ENCODE data around the gene ARHGEF12. TPM values are rescaled to one million over a fixed set of nuclear protein-coding genes. Genes with fewer than 3 reads are reported as not detected.

The ARHGEF12 gene
- total RNA-seq, 1 donor = 134 TPM

DNA sequence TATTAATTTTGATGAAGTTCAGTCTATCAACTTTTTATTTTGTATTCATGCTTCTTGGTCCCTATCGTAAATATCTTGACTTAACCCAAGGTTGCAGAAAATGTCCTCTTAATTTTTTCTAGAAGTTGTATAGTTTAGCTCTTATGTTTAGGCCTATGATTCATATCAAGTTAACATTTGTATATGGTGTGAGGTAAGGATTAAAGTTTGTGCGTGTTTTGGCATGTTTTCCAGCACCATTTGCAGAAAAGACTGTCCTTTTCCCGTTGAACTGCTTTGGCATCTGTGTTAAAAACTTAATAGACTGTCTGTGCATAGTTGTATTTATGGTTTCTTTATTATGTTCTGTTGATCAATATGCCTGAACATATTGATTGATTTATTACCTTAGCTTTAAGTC, 42.3 kb downstream of the ARHGEF12 start:
- TF ChIP-seq, protein P1, sequence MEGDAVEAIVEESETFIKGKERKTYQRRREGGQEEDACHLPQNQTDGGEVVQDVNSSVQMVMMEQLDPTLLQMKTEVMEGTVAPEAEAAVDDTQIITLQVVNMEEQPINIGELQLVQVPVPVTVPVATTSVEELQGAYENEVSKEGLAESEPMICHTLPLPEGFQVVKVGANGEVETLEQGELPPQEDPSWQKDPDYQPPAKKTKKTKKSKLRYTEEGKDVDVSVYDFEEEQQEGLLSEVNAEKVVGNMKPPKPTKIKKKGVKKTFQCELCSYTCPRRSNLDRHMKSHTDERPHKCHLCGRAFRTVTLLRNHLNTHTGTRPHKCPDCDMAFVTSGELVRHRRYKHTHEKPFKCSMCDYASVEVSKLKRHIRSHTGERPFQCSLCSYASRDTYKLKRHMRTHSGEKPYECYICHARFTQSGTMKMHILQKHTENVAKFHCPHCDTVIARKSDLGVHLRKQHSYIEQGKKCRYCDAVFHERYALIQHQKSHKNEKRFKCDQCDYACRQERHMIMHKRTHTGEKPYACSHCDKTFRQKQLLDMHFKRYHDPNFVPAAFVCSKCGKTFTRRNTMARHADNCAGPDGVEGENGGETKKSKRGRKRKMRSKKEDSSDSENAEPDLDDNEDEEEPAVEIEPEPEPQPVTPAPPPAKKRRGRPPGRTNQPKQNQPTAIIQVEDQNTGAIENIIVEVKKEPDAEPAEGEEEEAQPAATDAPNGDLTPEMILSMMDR (IDR thresholded peaks at IDR 0.05; ENCODE audit: extremely low read depth, low read depth, low read length) = no peak
- Histone ChIP-seq H2AFZ (ENCODE audit: low read length) (no peak overlapping the region), H3K27me3 (ENCODE audit: insufficient read depth, low read length) (no peaks in the 10 kb centered on the region), H3K79me2 (ENCODE audit: insufficient read depth, low read length) (peaks cover 94% of the 10 kb centered on the region), H3K36me3 (ENCODE audit: insufficient read depth, low read length) (no peaks in the 10 kb centered on the region), H3K27ac (ENCODE audit: low read depth, low read length) (no peak overlapping the region), H4K20me1 (ENCODE audit: insufficient read depth, low read length) (peaks cover 18% of the 10 kb centered on the region), H3K4me2 (ENCODE audit: insufficient read depth, low read length) (no peak overlapping the region), H3K4me3 (ENCODE audit: insufficient read depth, low read length) (no peak overlapping the region), H3K4me1 (ENCODE audit: insufficient read depth, low read length) (peaks cover 6% of the 10 kb centered on the region), H3K9me3 (ENCODE audit: low read depth, low read length) (no peaks in the 10 kb centered on the region)
- no peak for DNase-seq (ENCODE audit: insufficient read length, low spot score, missing footprints)

DNA sequence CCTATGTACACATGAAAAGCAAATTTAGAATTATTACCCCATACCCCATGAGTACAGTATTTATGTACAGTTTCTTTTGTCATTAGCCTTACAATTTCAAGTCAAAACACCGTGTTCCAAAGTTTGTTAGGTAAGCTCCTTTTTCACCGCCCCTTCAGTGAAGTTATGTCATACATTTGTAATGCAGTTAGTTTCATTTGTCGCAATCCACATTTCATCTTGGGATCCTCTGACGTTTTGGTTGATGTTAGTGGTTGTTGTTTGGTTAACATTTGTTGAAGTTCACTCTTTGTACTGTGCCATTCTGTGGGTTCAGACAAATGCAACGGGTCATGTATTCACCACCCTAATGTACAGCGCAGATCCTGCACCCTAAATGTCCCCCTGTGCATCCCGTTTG, 45.2 kb downstream of the ARHGEF12 start:
- Histone ChIP-seq H3K36me3 (ENCODE audit: insufficient read depth, low read length) (no peaks in the 10 kb centered on the region), H3K79me2 (ENCODE audit: insufficient read depth, low read length) (peaks cover 97% of the 10 kb centered on the region), H3K9me3 (ENCODE audit: low read depth, low read length) (no peaks in the 10 kb centered on the region), H3K27ac (ENCODE audit: low read depth, low read length) (no peak overlapping the region), H3K4me1 (ENCODE audit: insufficient read depth, low read length) (peaks cover 30% of the 10 kb centered on the region), H3K4me3 (ENCODE audit: insufficient read depth, low read length) (no peak overlapping the region), H4K20me1 (ENCODE audit: insufficient read depth, low read length) (peaks cover 36% of the 10 kb centered on the region), H2AFZ (ENCODE audit: low read length) (no peak overlapping the region), H3K27me3 (ENCODE audit: insufficient read depth, low read length) (no peaks in the 10 kb centered on the region), H3K4me2 (ENCODE audit: insufficient read depth, low read length) (no peak overlapping the region)
- TF ChIP-seq, protein P1 (IDR thresholded peaks at IDR 0.05; ENCODE audit: extremely low read depth, low read depth, low read length) = no peak
- no peak for DNase-seq (ENCODE audit: insufficient read length, low spot score, missing footprints)

DNA sequence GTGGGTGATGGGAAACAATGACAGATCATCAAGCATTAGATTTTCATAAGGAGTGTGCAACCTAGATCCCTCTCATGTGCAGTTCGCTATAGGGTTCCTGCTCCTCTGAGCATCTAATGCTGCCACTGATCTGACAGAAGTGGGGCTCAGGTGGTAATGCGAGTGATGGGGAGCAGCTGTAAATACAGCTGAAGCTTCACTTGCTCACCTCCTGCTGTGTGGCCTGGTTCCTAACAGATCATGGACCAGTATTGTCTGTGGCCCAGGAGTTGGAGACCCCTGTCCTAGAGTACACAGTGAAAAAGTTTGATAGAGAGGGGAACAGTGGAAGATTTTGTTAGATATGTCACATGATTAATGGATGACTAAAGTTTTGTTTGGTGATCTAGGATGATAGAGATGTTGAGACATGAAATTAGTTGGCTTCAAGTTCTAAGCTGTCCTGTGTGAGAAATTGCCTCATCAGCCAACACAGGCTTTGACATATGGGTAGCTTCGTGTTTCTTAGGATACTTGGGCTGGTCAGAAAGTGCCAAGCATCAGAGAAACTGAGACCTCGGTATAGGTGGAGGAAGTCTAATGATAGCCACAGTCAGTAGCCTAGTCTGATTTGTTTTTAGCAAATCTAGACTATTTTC, 47.4 kb downstream of the ARHGEF12 start:
- H3K4me1 ChIP-seq (ENCODE audit: insufficient read depth, low read length) = peaks cover 38% of the 10 kb centered on the region
- H3K27me3 ChIP-seq (ENCODE audit: insufficient read depth, low read length) = no peaks in the 10 kb centered on the region
- H2AFZ ChIP-seq (ENCODE audit: low read length) = no peak overlapping the region
- TF ChIP-seq, protein P1 (IDR thresholded peaks at IDR 0.05; ENCODE audit: extremely low read depth, low read depth, low read length) = no peak
- no peak overlapping the region for H3K27ac ChIP-seq (ENCODE audit: low read depth, low read length)
- H3K4me3 ChIP-seq (ENCODE audit: insufficient read depth, low read length) = no peak overlapping the region
- H3K36me3 ChIP-seq (ENCODE audit: insufficient read depth, low read length) = no peaks in the 10 kb centered on the region
- peaks cover 98% of the 10 kb centered on the region for H3K79me2 ChIP-seq (ENCODE audit: insufficient read depth, low read length)
- DNase-seq (ENCODE audit: insufficient read length, low spot score, missing footprints) = no peak
- no peak overlapping the region for H3K4me2 ChIP-seq (ENCODE audit: insufficient read depth, low read length)
- no peaks in the 10 kb centered on the region for H3K9me3 ChIP-seq (ENCODE audit: low read depth, low read length)
- H4K20me1 ChIP-seq (ENCODE audit: insufficient read depth, low read length) = peaks cover 53% of the 10 kb centered on the region

DNA sequence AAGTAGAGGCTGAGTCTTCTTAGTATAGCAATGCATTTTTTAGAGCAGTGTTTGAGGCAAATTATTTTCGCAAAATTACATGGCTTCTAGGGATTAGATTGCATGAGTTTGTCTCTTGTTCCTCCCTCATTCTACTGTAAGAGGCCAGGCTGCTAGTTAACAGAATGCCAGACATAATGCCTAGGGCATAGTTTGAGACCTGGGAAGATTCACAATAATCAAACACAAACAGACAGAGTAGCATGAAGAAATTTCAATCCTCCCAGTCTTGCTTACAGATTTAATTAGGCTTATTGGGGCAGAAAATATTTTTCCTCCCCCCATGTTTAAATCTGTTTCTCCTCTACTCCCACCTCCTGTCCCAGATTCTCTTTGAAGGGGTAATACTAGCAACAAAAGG, 48.3 kb downstream of the ARHGEF12 start:
- Histone ChIP-seq H3K4me3 (ENCODE audit: insufficient read depth, low read length) (no peak overlapping the region), H4K20me1 (ENCODE audit: insufficient read depth, low read length) (peaks cover 53% of the 10 kb centered on the region), H3K79me2 (ENCODE audit: insufficient read depth, low read length) (peaks cover 99% of the 10 kb centered on the region), H3K36me3 (ENCODE audit: insufficient read depth, low read length) (no peaks in the 10 kb centered on the region), H2AFZ (ENCODE audit: low read length) (no peak overlapping the region), H3K9me3 (ENCODE audit: low read depth, low read length) (no peaks in the 10 kb centered on the region), H3K27me3 (ENCODE audit: insufficient read depth, low read length) (no peaks in the 10 kb centered on the region), H3K27ac (ENCODE audit: low read depth, low read length) (no peak overlapping the region), H3K4me2 (ENCODE audit: insufficient read depth, low read length) (no peak overlapping the region), H3K4me1 (ENCODE audit: insufficient read depth, low read length) (peaks cover 38% of the 10 kb centered on the region)
- no peak for DNase-seq (ENCODE audit: insufficient read length, low spot score, missing footprints)
- TF ChIP-seq, protein P1 (IDR thresholded peaks at IDR 0.05; ENCODE audit: extremely low read depth, low read depth, low read length) = no peak
